Panc1 (cell line): ENCODE results near the gene CR2. TPM values are rescaled to one million over a fixed set of nuclear protein-coding genes. Genes with fewer than 3 reads are reported as not detected.

Experiments
- ATAC-seq: fragments of 200-7000 bp; cut with Tn5 transposase; 2 replicates; pipeline ENCODE4 v1.9.1; 2020; ENCODE audit warnings: mild to moderate bottlenecking, moderate library complexity
- BruUV-seq: library from RNA; stranded (reverse); fragments of 400-500 nt; replicated peaks from 2 replicates; lab custom pipeline; 2021; lab: Mats Ljungman, UMichigan
- CTCF ChIA-PET: fragments of 300-600 bp; sonication (Branson Sonifier 250); formaldehyde crosslinking; loops from one replicate; lab custom pipeline; 2022; ENCODE audit warnings: antibody characterized with exemption; lab: Charles Lee
- POLR2A ChIA-PET: fragments of 300-600 bp; sonication (Branson Sonifier 250); formaldehyde crosslinking; loops from one replicate; lab custom pipeline; 2022; ENCODE audit warnings: antibody characterized with exemption; lab: Charles Lee
- DNase-seq: peaks from one replicate; pipeline ENCODE4 v3.0.0-alpha.2; 2010; ENCODE audit warnings: low read depth, low spot score
- H3K27ac ChIP-seq: 2 replicates; pipeline ENCODE4 v1.5.1; 2011; ENCODE audit warnings: mild to moderate bottlenecking, low read length, inconsistent platforms
- H3K27me3 ChIP-seq: fragments of 200-500 bp; sonication (Bioruptor generic); 2 replicates; pipeline ENCODE4 v1.6.0; 2014; ENCODE audit warnings: low read length, inconsistent platforms; ENCODE audit not compliant: control insufficient read depth, insufficient read depth
- H3K36me3 ChIP-seq: fragments of 200-500 bp; sonication (Bioruptor generic); 2 replicates; pipeline ENCODE4 v1.5.1; 2014; ENCODE audit warnings: inconsistent platforms, mild to moderate bottlenecking, low read length, moderate library complexity; ENCODE audit not compliant: control insufficient read depth, insufficient read depth
- H3K4me1 ChIP-seq: 2 replicates; pipeline ENCODE4 v1.5.1; 2011; ENCODE audit warnings: inconsistent platforms, mild to moderate bottlenecking, low read length, moderate library complexity; ENCODE audit not compliant: control insufficient read depth, insufficient read depth
- H3K4me3 ChIP-seq, 2 experiments: 2 replicates each; pipeline ENCODE4 v1.5.1; 2011 to 2012; ENCODE audit warnings: low read depth in 2 of 2, low read length in 2 of 2, mild to moderate bottlenecking in 2 of 2, inconsistent platforms in 1 of 2, moderate library complexity in 1 of 2
- H3K9me3 ChIP-seq: fragments of 200-500 bp; sonication (Bioruptor generic); 2 replicates; pipeline ENCODE4 v1.5.1; 2014; ENCODE audit warnings: low read depth, mild to moderate bottlenecking, inconsistent platforms, low read length, moderate library complexity; ENCODE audit not compliant: control insufficient read depth, insufficient read depth
- POLR2AphosphoS5 ChIP-seq: IDR thresholded peaks from 2 replicates; pipeline ENCODE4 v1.6.1; 2012; ENCODE audit warnings: mild to moderate bottlenecking, low read depth, low read length, moderate library complexity
- SIN3A ChIP-seq: IDR thresholded peaks from 2 replicates; pipeline ENCODE4 v1.6.1; 2012; ENCODE audit warnings: low read depth, mild to moderate bottlenecking, low read length, moderate library complexity, borderline replicate concordance; ENCODE audit not compliant: insufficient read depth
- TCF7L2 ChIP-seq: IDR thresholded peaks from 2 replicates; pipeline ENCODE4 v1.6.1; 2011; ENCODE audit warnings: mild to moderate bottlenecking, low read depth, low read length, inconsistent platforms
- in situ Hi-C: cut with HindIII; loops from 2 replicates; pipeline ENCODE4 v1.10.0; 2016; ENCODE audit warnings: low sequenced_read_pairs, low pct_unique_long_range_greater_than_20kb
- intact Hi-C: fragments of 100-400 bp; cut with micrococcal nuclease; formaldehyde crosslinking; loops from one replicate; pipeline ENCODE4 v1.10.0; 2022; ENCODE audit not compliant: unreplicated experiment
- total RNA-seq: library from RNA; stranded (reverse); gene quantifications from one replicate; pipeline ENCODE4 v1.2.1, GENCODE V29; 2021; ENCODE audit not compliant: unreplicated experiment
- TF ChIP-seq, protein P1 (sequence below): fragments of 450-650 bp; IDR thresholded peaks from 2 replicates; pipeline ENCODE4 v1.5.1; 2017; ENCODE audit warnings: mild to moderate bottlenecking
- TF ChIP-seq, protein P2 (sequence below), 2 experiments: IDR thresholded peaks; 2 replicates each; pipeline ENCODE4 v1.6.1; 2011 to 2012; ENCODE audit warnings: low read depth in 2 of 2, control low read depth in 1 of 2, low read length in 1 of 2, mild to moderate bottlenecking in 1 of 2, moderate library complexity in 1 of 2; ENCODE audit not compliant: insufficient read depth in 1 of 2

Gene CR2
- total RNA-seq, 1 experiment from 2014 or later: 0.08 TPM

DNA sequence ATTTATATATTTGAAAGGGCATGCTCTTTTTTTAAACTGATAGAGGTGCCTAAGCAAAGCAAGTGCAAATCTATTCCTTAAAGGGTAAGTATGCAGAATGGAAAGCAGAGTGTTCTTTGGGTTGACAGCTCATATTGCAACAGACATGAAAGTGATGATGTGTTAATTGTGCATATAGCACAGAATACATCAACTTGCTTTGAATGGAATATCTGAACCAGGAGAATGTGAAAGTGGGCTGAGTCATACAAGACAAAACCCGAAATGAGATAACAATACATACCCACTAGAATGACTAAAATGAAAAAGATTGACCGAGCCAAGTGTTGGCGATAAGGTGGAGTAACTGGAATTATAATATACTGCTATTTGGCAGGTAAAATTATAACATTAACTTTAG, 46.2 kb downstream of the CR2 start:
- H3K4me3 ChIP-seq: no peak overlapping the region
- no peak overlapping the region for H3K27ac ChIP-seq
- DNase-seq: no peak
- no peak for ATAC-seq
- CTCF ChIA-PET: interaction anchor here (1.5 kb wide), 1 partner anchor 416 kb away, joined by 5 read pairs; no protein-coding TSS in a partner anchor
- POLR2A ChIA-PET: no interaction called here
- H3K36me3 ChIP-seq: no peaks in the 10 kb centered on the region
- peaks cover 26% of the 10 kb centered on the region for H3K27me3 ChIP-seq
- in situ Hi-C loops: no loop called here
- intact Hi-C loops: no loop called here
- H3K4me1 ChIP-seq: no peaks in the 10 kb centered on the region
- H3K9me3 ChIP-seq: no peaks in the 10 kb centered on the region
- BruUV-seq: no TSS peak
- TF ChIP-seq POLR2AphosphoS5 (no peak), TCF7L2 (no peak), SIN3A (no peak)
- TF ChIP-seq, protein P1, sequence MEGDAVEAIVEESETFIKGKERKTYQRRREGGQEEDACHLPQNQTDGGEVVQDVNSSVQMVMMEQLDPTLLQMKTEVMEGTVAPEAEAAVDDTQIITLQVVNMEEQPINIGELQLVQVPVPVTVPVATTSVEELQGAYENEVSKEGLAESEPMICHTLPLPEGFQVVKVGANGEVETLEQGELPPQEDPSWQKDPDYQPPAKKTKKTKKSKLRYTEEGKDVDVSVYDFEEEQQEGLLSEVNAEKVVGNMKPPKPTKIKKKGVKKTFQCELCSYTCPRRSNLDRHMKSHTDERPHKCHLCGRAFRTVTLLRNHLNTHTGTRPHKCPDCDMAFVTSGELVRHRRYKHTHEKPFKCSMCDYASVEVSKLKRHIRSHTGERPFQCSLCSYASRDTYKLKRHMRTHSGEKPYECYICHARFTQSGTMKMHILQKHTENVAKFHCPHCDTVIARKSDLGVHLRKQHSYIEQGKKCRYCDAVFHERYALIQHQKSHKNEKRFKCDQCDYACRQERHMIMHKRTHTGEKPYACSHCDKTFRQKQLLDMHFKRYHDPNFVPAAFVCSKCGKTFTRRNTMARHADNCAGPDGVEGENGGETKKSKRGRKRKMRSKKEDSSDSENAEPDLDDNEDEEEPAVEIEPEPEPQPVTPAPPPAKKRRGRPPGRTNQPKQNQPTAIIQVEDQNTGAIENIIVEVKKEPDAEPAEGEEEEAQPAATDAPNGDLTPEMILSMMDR: no peak
- TF ChIP-seq, protein P2, sequence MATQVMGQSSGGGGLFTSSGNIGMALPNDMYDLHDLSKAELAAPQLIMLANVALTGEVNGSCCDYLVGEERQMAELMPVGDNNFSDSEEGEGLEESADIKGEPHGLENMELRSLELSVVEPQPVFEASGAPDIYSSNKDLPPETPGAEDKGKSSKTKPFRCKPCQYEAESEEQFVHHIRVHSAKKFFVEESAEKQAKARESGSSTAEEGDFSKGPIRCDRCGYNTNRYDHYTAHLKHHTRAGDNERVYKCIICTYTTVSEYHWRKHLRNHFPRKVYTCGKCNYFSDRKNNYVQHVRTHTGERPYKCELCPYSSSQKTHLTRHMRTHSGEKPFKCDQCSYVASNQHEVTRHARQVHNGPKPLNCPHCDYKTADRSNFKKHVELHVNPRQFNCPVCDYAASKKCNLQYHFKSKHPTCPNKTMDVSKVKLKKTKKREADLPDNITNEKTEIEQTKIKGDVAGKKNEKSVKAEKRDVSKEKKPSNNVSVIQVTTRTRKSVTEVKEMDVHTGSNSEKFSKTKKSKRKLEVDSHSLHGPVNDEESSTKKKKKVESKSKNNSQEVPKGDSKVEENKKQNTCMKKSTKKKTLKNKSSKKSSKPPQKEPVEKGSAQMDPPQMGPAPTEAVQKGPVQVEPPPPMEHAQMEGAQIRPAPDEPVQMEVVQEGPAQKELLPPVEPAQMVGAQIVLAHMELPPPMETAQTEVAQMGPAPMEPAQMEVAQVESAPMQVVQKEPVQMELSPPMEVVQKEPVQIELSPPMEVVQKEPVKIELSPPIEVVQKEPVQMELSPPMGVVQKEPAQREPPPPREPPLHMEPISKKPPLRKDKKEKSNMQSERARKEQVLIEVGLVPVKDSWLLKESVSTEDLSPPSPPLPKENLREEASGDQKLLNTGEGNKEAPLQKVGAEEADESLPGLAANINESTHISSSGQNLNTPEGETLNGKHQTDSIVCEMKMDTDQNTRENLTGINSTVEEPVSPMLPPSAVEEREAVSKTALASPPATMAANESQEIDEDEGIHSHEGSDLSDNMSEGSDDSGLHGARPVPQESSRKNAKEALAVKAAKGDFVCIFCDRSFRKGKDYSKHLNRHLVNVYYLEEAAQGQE (IDR thresholded peaks at IDR 0.05; ENCODE audit: insufficient read depth in 1 of 2, low read depth in 2 of 2, low read length in 1 of 2): no peak

DNA sequence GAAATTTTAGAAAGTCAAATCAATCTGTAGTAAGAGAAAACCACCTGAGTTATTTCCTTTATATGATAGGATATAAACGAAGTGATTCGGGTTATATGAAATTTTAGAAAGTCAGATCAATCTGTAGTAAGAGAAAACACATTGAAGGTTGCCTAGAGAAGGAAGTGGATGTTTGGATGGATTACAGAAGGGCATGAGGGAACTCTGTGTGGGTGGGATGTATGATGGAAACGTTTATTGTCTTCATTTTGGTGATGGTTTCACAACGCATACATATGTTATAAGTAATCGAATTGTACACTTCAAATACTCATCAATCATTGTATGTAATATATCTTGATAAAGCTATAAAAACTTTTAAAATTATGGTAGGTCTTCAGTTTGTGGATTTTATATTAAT, 46.9 kb downstream of the CR2 start:
- TF ChIP-seq POLR2AphosphoS5 (no peak), TCF7L2 (no peak)
- TF ChIP-seq, protein P2 (IDR thresholded peaks at IDR 0.05; ENCODE audit: insufficient read depth in 1 of 2, low read depth in 2 of 2, low read length in 1 of 2): no peak
- TF ChIP-seq, protein P1: no peak
- Histone ChIP-seq H3K27me3 (peaks cover 26% of the 10 kb centered on the region), H3K4me1 (no peaks in the 10 kb centered on the region), H3K36me3 (no peaks in the 10 kb centered on the region), H3K9me3 (no peaks in the 10 kb centered on the region), H3K27ac (no peak overlapping the region), H3K4me3 (no peak overlapping the region)
- no peak for ATAC-seq
- in situ Hi-C loops (no loop called here), intact Hi-C loops (no loop called here)
- ChIA-PET POLR2A (no interaction called here), CTCF (no interaction called here)
- BruUV-seq: no TSS peak
- DNase-seq: no peak
